Liver (tissue), 9 donors: Measurements from ENCODE around the gene PCDHA13. TPM values are rescaled to one million over a fixed set of nuclear protein-coding genes. Genes with fewer than 3 reads are reported as not detected.

ENCODE experiments used
- DNase-seq: peaks from one replicate; pipeline ENCODE4 v3.0.0-alpha.2; 2017; ENCODE audit warnings: low spot score
- H3K27ac ChIP-seq, 2 donors: one replicate each; pipeline ENCODE4 v1.7.0; 2013; ENCODE audit warnings: inconsistent platforms in 2 of 2, low read length in 2 of 2, control low read depth in 1 of 2, low read depth in 1 of 2, mild to moderate bottlenecking in 1 of 2
- H3K27me3 ChIP-seq, 4 donors: one replicate each; pipeline versions ENCODE4 v1.6.1 to v1.7.0; 2013; ENCODE audit warnings: low read length in 3 of 4, inconsistent platforms in 1 of 4, mild to moderate bottlenecking in 1 of 4, moderate library complexity in 1 of 4; ENCODE audit not compliant: control insufficient read depth in 4 of 4, insufficient read depth in 4 of 4
- H3K36me3 ChIP-seq, 4 donors: one replicate each; pipeline versions ENCODE4 v1.6.1 to v1.7.0; 2013; ENCODE audit warnings: low read length in 3 of 4, mild to moderate bottlenecking in 3 of 4, low read depth in 1 of 4, moderate library complexity in 1 of 4; ENCODE audit not compliant: control insufficient read depth in 4 of 4, insufficient read depth in 3 of 4
- H3K4me1 ChIP-seq, 4 donors: one replicate each; pipeline versions ENCODE4 v1.6.1 to v1.7.0; 2013; ENCODE audit warnings: low read length in 3 of 4, mild to moderate bottlenecking in 3 of 4, moderate library complexity in 1 of 4; ENCODE audit not compliant: control insufficient read depth in 4 of 4, insufficient read depth in 4 of 4
- H3K4me3 ChIP-seq, 3 donors: one replicate each; pipeline versions ENCODE4 v1.6.1 to v1.7.0; 2013; ENCODE audit warnings: low read length in 3 of 3, control low read depth in 1 of 3, low read depth in 1 of 3, mild to moderate bottlenecking in 1 of 3
- H3K9ac ChIP-seq, 2 donors: one replicate each; pipeline ENCODE4 v1.7.0; 2013; ENCODE audit warnings: low read length in 2 of 2, mild to moderate bottlenecking in 2 of 2, moderate library complexity in 2 of 2, control low read depth in 1 of 2, low read depth in 1 of 2
- H3K9me3 ChIP-seq, 4 donors: one replicate each; pipeline versions ENCODE4 v1.6.1 to v1.7.0; 2013; ENCODE audit warnings: low read length in 3 of 4; ENCODE audit not compliant: control insufficient read depth in 4 of 4
- FOXA1 ChIP-seq: IDR thresholded peaks from 2 replicates; pipeline ENCODE4 v1.6.1; 2016; ENCODE audit warnings: antibody characterized with exemption
- FOXA2 ChIP-seq: IDR thresholded peaks from 2 replicates; pipeline ENCODE4 v1.6.1; 2016; ENCODE audit warnings: antibody characterized with exemption
- HNF4A ChIP-seq, 2 donors: conservative IDR thresholded peaks; 2 replicates each; pipeline ENCODE4 v1.6.1; 2016; ENCODE audit warnings: antibody characterized with exemption in 2 of 2, mild to moderate bottlenecking in 2 of 2
- JUND ChIP-seq, 2 donors: IDR thresholded peaks; 2 replicates each; pipeline ENCODE4 v1.6.1; 2016; ENCODE audit warnings: antibody characterized with exemption in 2 of 2
- NR2F2 ChIP-seq: IDR thresholded peaks from 2 replicates; pipeline ENCODE4 v1.6.1; 2016; ENCODE audit warnings: antibody characterized with exemption
- RAD21 ChIP-seq, 2 donors: IDR thresholded peaks; 2 replicates each; pipeline ENCODE4 v1.6.1; 2016; ENCODE audit warnings: antibody characterized with exemption in 2 of 2, mild to moderate bottlenecking in 2 of 2
- SP1 ChIP-seq: IDR thresholded peaks from 2 replicates; pipeline ENCODE4 v1.6.1; 2018; ENCODE audit warnings: antibody characterized with exemption, mild to moderate bottlenecking
- TAF1 ChIP-seq: conservative IDR thresholded peaks from 2 replicates; pipeline ENCODE4 v1.6.1; 2016; ENCODE audit warnings: antibody characterized with exemption, mild to moderate bottlenecking
- YY1 ChIP-seq: IDR thresholded peaks from 2 replicates; pipeline ENCODE4 v1.6.1; 2016; ENCODE audit warnings: antibody characterized with exemption, mild to moderate bottlenecking
- WGBS: extraction: QIAGEN DNeasy Blood & Tissue Kit; methylation state at CpG from one replicate; pipeline ENCODE4 v1.1.7; 2013; 5-methylcytosine and 5-hydroxymethylcytosine counted together
- polyA plus RNA-seq, 2 donors: library from polyadenylated mRNA; stranded (reverse) in 1 of 2; unstranded in 1 of 2; fragments of 200-250 nt in 1 of 2; fragments of >200 nt in 1 of 2; fragmentation: Nextera tagmentation in 1 of 2; extraction: Ambion mirVana in 1 of 2; gene quantifications; one replicate each; pipeline versions ENCODE4 v1.2.1 to v1.2.3, GENCODE V29; 2013 to 2015
- total RNA-seq, 2 donors: library from RNA; depleted of rRNA; stranded (reverse); fragments of >200 nt; gene quantifications; one replicate each; pipeline ENCODE4 v1.2.3, GENCODE V29; 2014
- TF ChIP-seq, protein P1 (sequence below): fragments of 150-350 bp; IDR thresholded peaks from 2 replicates; pipeline ENCODE4 v1.5.1; 2017; ENCODE audit warnings: improper control_type of control experiment, low read depth, low read length; ENCODE audit not compliant: missing input control
- TF ChIP-seq, protein P2 (sequence below): IDR thresholded peaks from 2 replicates; pipeline ENCODE4 v1.6.1; 2016; ENCODE audit warnings: antibody characterized with exemption, mild to moderate bottlenecking
- TF ChIP-seq, protein P3 (sequence below): IDR thresholded peaks from 2 replicates; pipeline ENCODE4 v1.6.1; 2016; ENCODE audit warnings: antibody characterized with exemption
- donor health status: healthy.
- donor health status: healthy.
- donor health status: healthy.
- donor health status: healthy.
- donor health status: healthy.

The PCDHA13 gene
- total and polyA plus RNA-seq, 4 donors: 0.03 to 0.17 (median 0.07) TPM; not detected in 1

DNA sequence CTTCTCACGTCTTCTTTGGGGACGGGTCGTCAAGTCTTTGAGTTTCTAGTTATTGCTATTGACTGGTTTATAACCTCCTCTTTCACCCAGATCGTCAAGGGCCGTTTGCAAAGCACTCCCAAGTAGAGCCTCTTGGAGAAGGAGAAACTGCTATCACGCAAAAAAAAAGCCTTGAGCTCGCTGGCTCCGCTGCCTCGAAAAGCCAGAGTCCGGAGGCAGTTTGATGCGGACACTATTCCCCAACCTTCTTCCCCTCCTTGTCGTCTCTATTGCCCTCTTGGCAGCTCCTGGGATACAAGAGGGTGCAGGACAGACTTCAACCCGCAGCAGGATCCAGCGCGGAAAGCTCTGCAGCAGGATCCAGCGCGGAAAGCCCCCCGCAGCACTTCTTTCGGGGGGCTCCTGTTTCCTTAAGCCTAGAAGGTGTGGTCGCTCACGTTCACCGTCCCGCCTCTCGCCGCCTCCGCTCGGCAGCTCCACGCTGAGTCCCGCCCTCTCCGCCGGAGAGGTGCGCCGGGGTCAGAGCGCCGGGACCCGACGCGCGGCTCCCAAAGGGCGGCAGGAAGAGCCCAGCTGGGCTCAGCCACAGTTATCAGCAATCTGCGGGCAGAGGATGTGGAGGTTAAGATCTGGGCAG is 44.0 kb downstream of the PCDHA13 start, which contains the start of gene PCDHAC1:
PCDHAC1 (plus strand) TSS at position 494 of the 637 bp plus-strand sequence. CDS start 594 bp downstream, outside the sequence.
- Histone ChIP-seq H3K9me3 (peaks cover 0 to 6% (median 2%) of the 10 kb centered on the region in 4 donors), H3K4me3 (peak within 1 kb of the TSS; percentile 42 to 66 (median 53)), H3K27me3 (peaks cover 0 to 6% (median under 1%) of the 10 kb centered on the region in 4 donors), H3K4me1 (peaks cover 0 to 18% (median 9%) of the 10 kb centered on the region in 4 donors), H3K27ac (no peak within 1 kb of the TSS), H3K36me3 (no peaks in the 10 kb centered on the region), H3K9ac (no peak within 1 kb of the TSS)
- DNase-seq: no peak
- TF ChIP-seq NR2F2 (peak; percentile 32), SP1 (no peak), YY1 (no peak)
- WGBS: 6% methylated on average over 41 of the region's 41 CpGs

DNA sequence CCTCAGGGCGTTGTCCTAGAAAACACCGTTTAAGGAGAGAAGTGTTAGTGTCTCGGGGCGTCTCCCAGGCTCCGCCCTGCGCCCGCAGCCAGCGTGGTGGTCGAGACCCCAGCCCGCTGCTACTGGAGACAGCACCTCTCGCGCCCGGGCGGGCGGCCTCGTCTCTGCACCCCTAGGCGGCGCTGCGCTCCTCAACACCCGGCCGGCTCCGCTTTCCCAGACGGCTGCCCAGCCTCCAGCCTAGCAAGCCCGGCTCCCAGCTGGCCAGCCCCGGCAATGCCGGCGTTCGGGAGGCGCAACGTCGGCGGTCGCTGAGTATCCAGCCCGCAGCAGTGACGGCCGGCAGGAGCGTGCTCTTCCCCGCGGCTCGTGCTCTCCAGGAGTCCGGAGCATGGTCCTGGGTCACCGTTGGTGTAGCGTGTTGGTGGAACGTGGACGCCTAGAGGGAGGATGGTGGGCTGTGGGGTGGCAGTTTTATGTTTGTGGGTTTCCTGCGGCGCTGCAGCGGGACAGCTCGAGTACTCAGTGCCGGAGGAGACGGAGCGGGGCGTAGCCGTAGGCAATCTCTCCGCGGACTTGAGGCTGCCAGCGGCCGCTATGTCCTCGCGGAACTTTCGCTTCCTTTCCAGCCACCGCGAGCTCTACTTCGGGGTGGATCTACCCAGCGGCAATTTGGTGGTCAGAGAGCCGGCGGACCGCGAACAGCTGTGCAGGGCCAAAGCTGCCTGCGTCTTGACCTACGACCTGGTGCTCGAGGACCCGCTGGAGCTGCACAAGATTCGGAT is 44.7 kb downstream of the PCDHA13 start:
- Histone ChIP-seq H3K36me3 (no peaks in the 10 kb centered on the region), H3K27ac (no peak overlapping the region), H3K4me1 (peaks cover 0 to 18% (median 9%) of the 10 kb centered on the region in 4 donors), H3K4me3 (peak overlapping the region; percentile 42 to 66 (median 53)), H3K9me3 (peaks cover 0 to 6% (median 2%) of the 10 kb centered on the region in 4 donors), H3K27me3 (peaks cover 0 to 6% (median under 1%) of the 10 kb centered on the region in 4 donors), H3K9ac (no peak overlapping the region)
- WGBS: 8% methylated on average over 74 of the region's 74 CpGs
- TF ChIP-seq, protein P1, sequence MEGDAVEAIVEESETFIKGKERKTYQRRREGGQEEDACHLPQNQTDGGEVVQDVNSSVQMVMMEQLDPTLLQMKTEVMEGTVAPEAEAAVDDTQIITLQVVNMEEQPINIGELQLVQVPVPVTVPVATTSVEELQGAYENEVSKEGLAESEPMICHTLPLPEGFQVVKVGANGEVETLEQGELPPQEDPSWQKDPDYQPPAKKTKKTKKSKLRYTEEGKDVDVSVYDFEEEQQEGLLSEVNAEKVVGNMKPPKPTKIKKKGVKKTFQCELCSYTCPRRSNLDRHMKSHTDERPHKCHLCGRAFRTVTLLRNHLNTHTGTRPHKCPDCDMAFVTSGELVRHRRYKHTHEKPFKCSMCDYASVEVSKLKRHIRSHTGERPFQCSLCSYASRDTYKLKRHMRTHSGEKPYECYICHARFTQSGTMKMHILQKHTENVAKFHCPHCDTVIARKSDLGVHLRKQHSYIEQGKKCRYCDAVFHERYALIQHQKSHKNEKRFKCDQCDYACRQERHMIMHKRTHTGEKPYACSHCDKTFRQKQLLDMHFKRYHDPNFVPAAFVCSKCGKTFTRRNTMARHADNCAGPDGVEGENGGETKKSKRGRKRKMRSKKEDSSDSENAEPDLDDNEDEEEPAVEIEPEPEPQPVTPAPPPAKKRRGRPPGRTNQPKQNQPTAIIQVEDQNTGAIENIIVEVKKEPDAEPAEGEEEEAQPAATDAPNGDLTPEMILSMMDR: peak; percentile 47
- TF ChIP-seq, protein P2, sequence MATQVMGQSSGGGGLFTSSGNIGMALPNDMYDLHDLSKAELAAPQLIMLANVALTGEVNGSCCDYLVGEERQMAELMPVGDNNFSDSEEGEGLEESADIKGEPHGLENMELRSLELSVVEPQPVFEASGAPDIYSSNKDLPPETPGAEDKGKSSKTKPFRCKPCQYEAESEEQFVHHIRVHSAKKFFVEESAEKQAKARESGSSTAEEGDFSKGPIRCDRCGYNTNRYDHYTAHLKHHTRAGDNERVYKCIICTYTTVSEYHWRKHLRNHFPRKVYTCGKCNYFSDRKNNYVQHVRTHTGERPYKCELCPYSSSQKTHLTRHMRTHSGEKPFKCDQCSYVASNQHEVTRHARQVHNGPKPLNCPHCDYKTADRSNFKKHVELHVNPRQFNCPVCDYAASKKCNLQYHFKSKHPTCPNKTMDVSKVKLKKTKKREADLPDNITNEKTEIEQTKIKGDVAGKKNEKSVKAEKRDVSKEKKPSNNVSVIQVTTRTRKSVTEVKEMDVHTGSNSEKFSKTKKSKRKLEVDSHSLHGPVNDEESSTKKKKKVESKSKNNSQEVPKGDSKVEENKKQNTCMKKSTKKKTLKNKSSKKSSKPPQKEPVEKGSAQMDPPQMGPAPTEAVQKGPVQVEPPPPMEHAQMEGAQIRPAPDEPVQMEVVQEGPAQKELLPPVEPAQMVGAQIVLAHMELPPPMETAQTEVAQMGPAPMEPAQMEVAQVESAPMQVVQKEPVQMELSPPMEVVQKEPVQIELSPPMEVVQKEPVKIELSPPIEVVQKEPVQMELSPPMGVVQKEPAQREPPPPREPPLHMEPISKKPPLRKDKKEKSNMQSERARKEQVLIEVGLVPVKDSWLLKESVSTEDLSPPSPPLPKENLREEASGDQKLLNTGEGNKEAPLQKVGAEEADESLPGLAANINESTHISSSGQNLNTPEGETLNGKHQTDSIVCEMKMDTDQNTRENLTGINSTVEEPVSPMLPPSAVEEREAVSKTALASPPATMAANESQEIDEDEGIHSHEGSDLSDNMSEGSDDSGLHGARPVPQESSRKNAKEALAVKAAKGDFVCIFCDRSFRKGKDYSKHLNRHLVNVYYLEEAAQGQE: no peak
- TF ChIP-seq FOXA1 (no peak), HNF4A (conservative IDR thresholded peaks at IDR 0.05) (no peak), FOXA2 (no peak), NR2F2 (no peak), JUND (IDR thresholded peaks at IDR 0.05) (no peak), TAF1 (no peak), RAD21 (IDR thresholded peaks at IDR 0.05) (peak; percentile 53 to 74), SP1 (no peak)
- TF ChIP-seq, protein P3, sequence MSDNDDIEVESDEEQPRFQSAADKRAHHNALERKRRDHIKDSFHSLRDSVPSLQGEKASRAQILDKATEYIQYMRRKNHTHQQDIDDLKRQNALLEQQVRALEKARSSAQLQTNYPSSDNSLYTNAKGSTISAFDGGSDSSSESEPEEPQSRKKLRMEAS: no peak
- peak; percentile 44 for DNase-seq
